ENCODE data around the gene AKT3.

The AKT3 gene

GRCh38 chr1:243454328-243454997, 395.6 kb downstream of the AKT3 start:
- Histone ChIP-seq H3K27me3 (ENCODE audit: insufficient read depth, low read depth, severe bottlenecking) (no peaks in the 10 kb centered on the region), H3K36me3 (no peaks in the 10 kb centered on the region), H3K27ac (no peak overlapping the region), H3K9me3 (ENCODE audit: severe bottlenecking) (no peaks in the 10 kb centered on the region), H3K4me3 (ENCODE audit: low read depth, low read length) (no peak overlapping the region)
- TF ChIP-seq CTCF (IDR thresholded peaks at IDR 0.05; ENCODE audit: low read depth, low read length) = no peak
- no peak for DNase-seq

GRCh38 chr1:243452092-243452491, 398.0 kb downstream of the AKT3 start:
- no peak overlapping the region for H3K4me3 ChIP-seq (ENCODE audit: low read depth, low read length)

GRCh38 chr1:243449373-243449772, 400.7 kb downstream of the AKT3 start:
- no peak overlapping the region for H3K27ac ChIP-seq
- no peak overlapping the region for H3K4me3 ChIP-seq (ENCODE audit: low read depth, low read length)
- H3K27me3 ChIP-seq (ENCODE audit: insufficient read depth, low read depth, severe bottlenecking) = no peaks in the 10 kb centered on the region
- no peaks in the 10 kb centered on the region for H3K9me3 ChIP-seq (ENCODE audit: severe bottlenecking)
- DNase-seq = no peak
- H3K36me3 ChIP-seq = no peaks in the 10 kb centered on the region
- no peak for TF ChIP-seq CTCF (IDR thresholded peaks at IDR 0.05; ENCODE audit: low read depth, low read length)

More at GRCh38 chr1:243452092-243452491, 398.0 kb downstream of the AKT3 start:
- no peak overlapping the region for H3K27ac ChIP-seq
- TF ChIP-seq CTCF (IDR thresholded peaks at IDR 0.05; ENCODE audit: low read depth, low read length) = no peak
- no peak for DNase-seq
- H3K36me3 ChIP-seq = no peaks in the 10 kb centered on the region
- no peaks in the 10 kb centered on the region for H3K27me3 ChIP-seq (ENCODE audit: insufficient read depth, low read depth, severe bottlenecking)
- H3K9me3 ChIP-seq (ENCODE audit: severe bottlenecking) = no peaks in the 10 kb centered on the region

GRCh38 chr1:243447844-243448243, 402.2 kb downstream of the AKT3 start:
- Histone ChIP-seq H3K27ac (no peak overlapping the region), H3K9me3 (ENCODE audit: severe bottlenecking) (no peaks in the 10 kb centered on the region), H3K27me3 (ENCODE audit: insufficient read depth, low read depth, severe bottlenecking) (no peaks in the 10 kb centered on the region), H3K36me3 (no peaks in the 10 kb centered on the region), H3K4me3 (ENCODE audit: low read depth, low read length) (no peak overlapping the region)
- no peak for DNase-seq
- no peak for TF ChIP-seq CTCF (IDR thresholded peaks at IDR 0.05; ENCODE audit: low read depth, low read length)

GRCh38 chr1:243447347-243447746, 402.7 kb downstream of the AKT3 start:
- no peak for TF ChIP-seq CTCF (IDR thresholded peaks at IDR 0.05; ENCODE audit: low read depth, low read length)
- Histone ChIP-seq H3K9me3 (ENCODE audit: severe bottlenecking) (no peaks in the 10 kb centered on the region), H3K36me3 (no peaks in the 10 kb centered on the region), H3K27ac (no peak overlapping the region), H3K4me3 (ENCODE audit: low read depth, low read length) (no peak overlapping the region), H3K27me3 (ENCODE audit: insufficient read depth, low read depth, severe bottlenecking) (no peaks in the 10 kb centered on the region)
- DNase-seq = no peak

- no peak overlapping the region for H3K27ac ChIP-seq
- no peak for DNase-seq
- H3K9me3 ChIP-seq (ENCODE audit: severe bottlenecking) = no peaks in the 10 kb centered on the region
- H3K27me3 ChIP-seq (ENCODE audit: insufficient read depth, low read depth, severe bottlenecking) = no peaks in the 10 kb centered on the region
- no peaks in the 10 kb centered on the region for H3K36me3 ChIP-seq
- H3K4me3 ChIP-seq (ENCODE audit: low read depth, low read length) = no peak overlapping the region
- TF ChIP-seq CTCF (IDR thresholded peaks at IDR 0.05; ENCODE audit: low read depth, low read length) = no peak
Measured at GRCh38 chr1:243443557-243443956, 406.5 kb downstream of the AKT3 start.
